ENCODE data around the gene BCL2. TPM values are rescaled to one million over a fixed set of nuclear protein-coding genes. Genes with fewer than 3 reads are reported as not detected.

The BCL2 gene
- total and polyA plus RNA-seq, 2 donors from 2014 or later = 6.0 to 39.2 TPM

DNA sequence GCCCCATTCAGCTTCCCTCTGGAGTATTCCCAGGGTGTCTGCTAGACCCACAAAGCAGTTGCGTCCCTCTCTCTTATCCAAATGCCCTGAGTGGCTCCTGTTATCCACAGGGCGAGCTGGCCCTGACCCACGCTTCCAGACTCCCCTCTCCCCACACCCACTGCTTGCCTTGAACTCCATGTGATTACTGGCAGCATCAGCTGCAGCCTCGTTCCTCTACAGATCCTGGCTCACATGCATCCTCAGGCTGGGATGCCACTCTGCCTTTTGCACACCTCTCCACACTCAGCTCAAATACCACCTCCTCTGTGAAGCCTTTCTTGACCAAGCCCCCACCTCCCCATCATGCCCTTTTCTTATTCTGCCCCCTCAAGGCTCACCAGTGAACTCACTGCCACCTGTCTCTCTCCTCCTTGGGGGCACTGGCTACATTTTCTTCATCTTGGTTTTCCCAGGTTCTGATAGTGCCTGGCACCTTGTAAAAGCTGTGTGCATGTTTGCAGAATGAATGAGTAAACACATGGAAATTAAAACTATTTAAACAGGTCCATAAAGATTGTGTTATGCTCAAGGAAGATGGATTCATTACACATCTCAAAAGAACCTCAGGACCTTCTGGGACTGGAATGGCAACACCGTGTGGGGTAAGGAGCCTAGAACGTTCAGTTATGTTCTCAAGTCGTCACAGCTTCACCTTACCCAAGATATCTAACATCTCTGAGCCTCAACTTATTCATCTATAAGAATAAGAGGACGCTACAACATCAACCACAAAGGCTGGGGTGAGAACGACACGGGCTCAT lies 165.0 kb downstream of the BCL2 start:
- TF ChIP-seq, protein P1, sequence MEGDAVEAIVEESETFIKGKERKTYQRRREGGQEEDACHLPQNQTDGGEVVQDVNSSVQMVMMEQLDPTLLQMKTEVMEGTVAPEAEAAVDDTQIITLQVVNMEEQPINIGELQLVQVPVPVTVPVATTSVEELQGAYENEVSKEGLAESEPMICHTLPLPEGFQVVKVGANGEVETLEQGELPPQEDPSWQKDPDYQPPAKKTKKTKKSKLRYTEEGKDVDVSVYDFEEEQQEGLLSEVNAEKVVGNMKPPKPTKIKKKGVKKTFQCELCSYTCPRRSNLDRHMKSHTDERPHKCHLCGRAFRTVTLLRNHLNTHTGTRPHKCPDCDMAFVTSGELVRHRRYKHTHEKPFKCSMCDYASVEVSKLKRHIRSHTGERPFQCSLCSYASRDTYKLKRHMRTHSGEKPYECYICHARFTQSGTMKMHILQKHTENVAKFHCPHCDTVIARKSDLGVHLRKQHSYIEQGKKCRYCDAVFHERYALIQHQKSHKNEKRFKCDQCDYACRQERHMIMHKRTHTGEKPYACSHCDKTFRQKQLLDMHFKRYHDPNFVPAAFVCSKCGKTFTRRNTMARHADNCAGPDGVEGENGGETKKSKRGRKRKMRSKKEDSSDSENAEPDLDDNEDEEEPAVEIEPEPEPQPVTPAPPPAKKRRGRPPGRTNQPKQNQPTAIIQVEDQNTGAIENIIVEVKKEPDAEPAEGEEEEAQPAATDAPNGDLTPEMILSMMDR (IDR thresholded peaks at IDR 0.05; ENCODE audit: borderline replicate concordance, extremely low read depth, insufficient read depth) = no peak
- DNase-seq (no peak), FAIRE-seq (no peak)
- no peaks in the 10 kb centered on the region for H3K9me3 ChIP-seq (ENCODE audit: control insufficient read depth in 2 of 3, insufficient read depth in 1 of 3, low read length in 3 of 3)
- peak overlapping the region; percentile 75 to 86 for H3K27ac ChIP-seq (ENCODE audit: low read depth in 2 of 2, low read length in 2 of 2)
- H3K4me3 ChIP-seq (ENCODE audit: low read length in 3 of 3) = peak overlapping the region in 1 of 3 donors; percentile 41
- no peak overlapping the region for H3K9ac ChIP-seq (ENCODE audit: low read length in 3 of 3)
- no peaks in the 10 kb centered on the region for H3K36me3 ChIP-seq (ENCODE audit: control insufficient read depth in 2 of 3, insufficient read depth in 3 of 3, low read length in 3 of 3)
- no peaks in the 10 kb centered on the region for H3K27me3 ChIP-seq (ENCODE audit: control insufficient read depth, insufficient read depth, low read length)
- peaks cover 0 to 39% (median 21%) of the 10 kb centered on the region in 3 donors for H3K4me1 ChIP-seq (ENCODE audit: control insufficient read depth in 2 of 3, insufficient read depth in 2 of 3, low read depth in 1 of 3, low read length in 3 of 3)
- intact Hi-C loops (cut with DNase I) = no loop called here

DNA sequence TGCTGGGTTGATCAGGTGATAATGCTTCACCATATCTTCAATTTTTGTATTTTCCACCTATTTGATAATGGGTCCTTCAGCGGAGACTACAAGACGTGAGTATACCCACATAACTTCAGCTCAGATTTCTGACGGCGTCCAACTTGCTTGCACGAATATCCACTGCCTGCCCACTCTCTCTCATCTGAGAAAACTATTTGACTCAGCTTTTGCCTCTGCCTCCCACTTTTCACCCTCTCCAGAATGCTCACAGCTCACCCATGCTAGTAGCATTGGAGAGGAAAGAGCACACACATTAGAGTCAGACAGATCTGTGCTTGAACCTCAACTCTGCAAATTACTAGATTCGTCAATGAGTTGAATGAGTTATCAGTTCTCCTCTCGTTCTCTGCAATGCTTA lies 166.8 kb downstream of the BCL2 start:
- H3K36me3 ChIP-seq (ENCODE audit: control insufficient read depth in 2 of 3, insufficient read depth in 3 of 3, low read length in 3 of 3) = no peaks in the 10 kb centered on the region
- DNase-seq (no peak), FAIRE-seq (no peak)

DNA sequence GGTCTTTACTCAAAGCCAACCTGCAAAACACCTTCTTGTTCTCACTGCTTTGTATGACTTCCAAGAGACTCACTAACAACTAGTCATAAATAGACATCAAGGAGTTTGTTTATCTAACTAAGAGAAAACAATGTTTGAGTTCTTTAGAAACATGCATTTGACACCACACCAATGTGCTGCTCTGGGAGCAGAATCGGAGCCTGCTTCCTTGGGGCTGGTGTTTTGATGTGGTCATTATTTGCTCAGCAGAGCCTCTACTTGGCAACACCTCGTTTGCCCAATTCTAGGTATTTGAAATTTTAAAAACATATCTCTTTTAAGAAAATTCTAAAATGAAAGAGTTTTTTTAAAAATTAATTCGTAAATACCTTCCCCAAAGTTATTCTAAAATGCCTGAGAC lies 167.5 kb downstream of the BCL2 start:
- H3K4me1 ChIP-seq (ENCODE audit: control insufficient read depth in 2 of 3, insufficient read depth in 2 of 3, low read depth in 1 of 3, low read length in 3 of 3) = peaks cover 0 to 25% (median 18%) of the 10 kb centered on the region in 3 donors
- TF ChIP-seq, protein P1 (IDR thresholded peaks at IDR 0.05; ENCODE audit: borderline replicate concordance, extremely low read depth, insufficient read depth) = no peak
- no peaks in the 10 kb centered on the region for H3K9me3 ChIP-seq (ENCODE audit: control insufficient read depth in 2 of 3, insufficient read depth in 1 of 3, low read length in 3 of 3)
- H3K36me3 ChIP-seq (ENCODE audit: control insufficient read depth in 2 of 3, insufficient read depth in 3 of 3, low read length in 3 of 3) = no peaks in the 10 kb centered on the region
- FAIRE-seq = no peak
- no peaks in the 10 kb centered on the region for H3K27me3 ChIP-seq (ENCODE audit: control insufficient read depth, insufficient read depth, low read length)
- H3K27ac ChIP-seq (ENCODE audit: low read depth in 2 of 2, low read length in 2 of 2) = no peak overlapping the region
- no peak for DNase-seq
- H3K4me3 ChIP-seq (ENCODE audit: low read length in 3 of 3) = no peak overlapping the region
- intact Hi-C loops (cut with DNase I) = no loop called here
- H3K9ac ChIP-seq (ENCODE audit: low read length in 3 of 3) = no peak overlapping the region

More for the DNA sequence above, 166.8 kb downstream of the BCL2 start:
- intact Hi-C loops (cut with DNase I) = no loop called here
- no peak overlapping the region for H3K27ac ChIP-seq (ENCODE audit: low read depth in 2 of 2, low read length in 2 of 2)
- TF ChIP-seq, protein P1 (IDR thresholded peaks at IDR 0.05; ENCODE audit: borderline replicate concordance, extremely low read depth, insufficient read depth) = no peak
- no peaks in the 10 kb centered on the region for H3K9me3 ChIP-seq (ENCODE audit: control insufficient read depth in 2 of 3, insufficient read depth in 1 of 3, low read length in 3 of 3)
- H3K27me3 ChIP-seq (ENCODE audit: control insufficient read depth, insufficient read depth, low read length) = no peaks in the 10 kb centered on the region
- peaks cover 0 to 32% (median 21%) of the 10 kb centered on the region in 3 donors for H3K4me1 ChIP-seq (ENCODE audit: control insufficient read depth in 2 of 3, insufficient read depth in 2 of 3, low read depth in 1 of 3, low read length in 3 of 3)
- H3K9ac ChIP-seq (ENCODE audit: low read length in 3 of 3) = no peak overlapping the region
- no peak overlapping the region for H3K4me3 ChIP-seq (ENCODE audit: low read length in 3 of 3)
